ENCODE data around the gene CARMIL1. TPM values are rescaled to one million over a fixed set of nuclear protein-coding genes. Genes with fewer than 3 reads are reported as not detected.

CARMIL1 gene
- total and polyA plus RNA-seq, 12 donors = 9.2 to 36.2 (median 14.5) TPM

GRCh38 chr6:25288518-25288917, 9.3 kb downstream of the CARMIL1 start:
- Histone ChIP-seq H3K27ac (no peak overlapping the region), H3K4me3 (no peak overlapping the region), H3K4me1 (replicated peaks in 1 of 2) (no peaks in the 10 kb centered on the region), H3K36me3 (replicated peaks in 1 of 2) (no peaks in the 10 kb centered on the region), H3K27me3 (no peaks in the 10 kb centered on the region), H3K9me3 (replicated peaks in 1 of 3) (no peaks in the 10 kb centered on the region)
- no peak for TF ChIP-seq POLR2A (IDR thresholded peaks at IDR 0.05)
- no peak for TF ChIP-seq CTCF (IDR thresholded peaks at IDR 0.05)
- DNase-seq = no peak
- 95 to 99% (median 97%) methylated on average over 2 of the region's 2 CpGs for WGBS, 4 donors
- intact Hi-C loops (cut with DNase I) = no loop called here

GRCh38 chr6:25290306-25291060, 11.3 kb downstream of the CARMIL1 start:
- TF ChIP-seq POLR2A (IDR thresholded peaks at IDR 0.05) (no peak), CTCF (IDR thresholded peaks at IDR 0.05) (no peak)
- DNase-seq = no peak
- peaks cover 0 to 5% of the 10 kb centered on the region in 2 donors for H3K4me1 ChIP-seq (replicated peaks in 1 of 2)
- intact Hi-C loops (cut with DNase I) = no loop called here
- H3K9me3 ChIP-seq (replicated peaks in 1 of 3) = no peaks in the 10 kb centered on the region
- WGBS, 4 donors = 85 to 87% (median 87%) methylated on average over 5 of the region's 5 CpGs
- H3K4me3 ChIP-seq = no peak overlapping the region
- H3K36me3 ChIP-seq (replicated peaks in 1 of 2) = no peaks in the 10 kb centered on the region
- no peaks in the 10 kb centered on the region for H3K27me3 ChIP-seq
- H3K27ac ChIP-seq = no peak overlapping the region

- intact Hi-C loops (cut with DNase I) = no loop called here
- TF ChIP-seq CTCF (IDR thresholded peaks at IDR 0.05) (no peak), POLR2A (IDR thresholded peaks at IDR 0.05) (no peak)
- WGBS, 4 donors = 67 to 84% (median 77%) methylated on average over 4 of the region's 4 CpGs
Measured at GRCh38 chr6:25292384-25292783, 13.2 kb downstream of the CARMIL1 start.

GRCh38 chr6:25295651-25296050, 16.5 kb downstream of the CARMIL1 start:
- H3K27me3 ChIP-seq = no peaks in the 10 kb centered on the region
- peaks cover 0 to 30% of the 10 kb centered on the region in 2 donors for H3K4me1 ChIP-seq (replicated peaks in 1 of 2)
- H3K36me3 ChIP-seq (replicated peaks in 1 of 2) = no peaks in the 10 kb centered on the region
- intact Hi-C loops (cut with DNase I) = no loop called here
- 39 to 47% (median 42%) methylated on average over 1 of the region's 1 CpG for WGBS, 4 donors
- H3K4me3 ChIP-seq = no peak overlapping the region
- no peak for DNase-seq
- H3K9me3 ChIP-seq (replicated peaks in 1 of 3) = no peaks in the 10 kb centered on the region
- peak overlapping the region in 2 of 5 donors; percentile 62 to 79 for H3K27ac ChIP-seq
- TF ChIP-seq POLR2A (IDR thresholded peaks at IDR 0.05) = no peak
- no peak for TF ChIP-seq CTCF (IDR thresholded peaks at IDR 0.05)

More at GRCh38 chr6:25292384-25292783, 13.2 kb downstream of the CARMIL1 start:
- Histone ChIP-seq H3K9me3 (replicated peaks in 1 of 3) (no peaks in the 10 kb centered on the region), H3K36me3 (replicated peaks in 1 of 2) (no peaks in the 10 kb centered on the region), H3K4me3 (no peak overlapping the region), H3K27me3 (no peaks in the 10 kb centered on the region), H3K27ac (no peak overlapping the region), H3K4me1 (replicated peaks in 1 of 2) (peaks cover 0 to 16% of the 10 kb centered on the region in 2 donors)
- DNase-seq = no peak
